IPS-11a (cell line): ENCODE measurements around the gene ATE1.

Experiments
- H3K4me3 ChIP-seq: one replicate; pipeline ENCODE4 v1.5.1; 2013; ENCODE audit warnings: low read depth, low read length, control low read depth

The ATE1 gene

DNA sequence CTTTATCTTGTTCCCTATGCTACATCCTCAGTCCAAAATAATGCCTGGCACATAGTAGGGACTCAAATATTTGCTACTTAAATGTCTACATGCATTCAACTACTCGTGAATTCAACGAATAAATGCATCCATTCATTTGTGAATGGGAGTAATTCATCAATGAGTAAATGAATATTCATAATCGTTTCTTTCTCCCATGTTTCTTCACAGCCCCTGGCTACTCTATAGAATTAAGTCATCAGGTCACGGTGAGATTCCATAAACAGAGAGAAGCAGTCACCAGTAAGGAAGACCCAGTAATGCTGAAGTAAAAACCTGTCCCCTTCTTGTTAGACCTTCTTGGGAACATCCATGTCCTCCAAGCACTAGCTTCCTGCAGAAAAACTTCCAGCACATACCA is 48.4 kb downstream of the ATE1 start:
- no peak overlapping the region for H3K4me3 ChIP-seq

DNA sequence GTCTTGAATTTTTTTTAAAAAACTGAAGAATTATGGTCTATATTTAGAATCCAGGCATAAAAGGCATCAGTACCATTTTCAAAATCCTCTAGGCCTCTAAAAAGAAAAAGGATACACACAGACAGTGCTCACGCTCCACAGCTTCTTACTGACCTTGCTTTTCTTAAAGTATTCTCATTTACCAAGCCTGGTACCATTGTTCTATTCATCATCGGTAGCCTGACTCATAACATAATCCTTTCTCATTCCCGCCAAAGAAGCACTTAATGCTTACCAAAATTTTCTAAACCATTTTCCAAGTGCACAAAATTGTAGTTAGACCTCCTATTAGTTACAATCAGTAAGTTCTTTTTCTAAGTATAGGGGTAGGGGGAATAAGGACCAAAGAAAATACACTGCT is 54.6 kb downstream of the ATE1 start:
- H3K4me3 ChIP-seq, result no peak overlapping the region

DNA sequence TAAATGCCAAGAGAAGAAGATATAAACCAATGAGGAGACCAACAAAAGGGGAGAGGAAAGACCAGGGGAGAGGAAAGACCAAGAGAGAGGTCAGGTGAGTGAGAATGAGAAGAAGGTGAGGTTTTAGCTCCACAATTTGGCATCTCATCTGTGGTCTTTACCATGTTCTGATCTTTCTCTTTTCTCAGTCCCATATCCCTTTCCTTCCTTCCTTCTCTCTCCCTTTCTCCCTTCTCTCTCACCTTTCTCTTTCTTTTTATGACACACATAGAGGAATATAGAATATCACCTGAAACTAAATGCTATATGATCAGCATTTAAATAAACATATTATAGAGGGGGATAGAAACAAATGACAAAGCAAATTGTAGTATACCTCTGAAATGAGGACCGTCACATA is 57.4 kb downstream of the ATE1 start:
- no peak overlapping the region for H3K4me3 ChIP-seq

DNA sequence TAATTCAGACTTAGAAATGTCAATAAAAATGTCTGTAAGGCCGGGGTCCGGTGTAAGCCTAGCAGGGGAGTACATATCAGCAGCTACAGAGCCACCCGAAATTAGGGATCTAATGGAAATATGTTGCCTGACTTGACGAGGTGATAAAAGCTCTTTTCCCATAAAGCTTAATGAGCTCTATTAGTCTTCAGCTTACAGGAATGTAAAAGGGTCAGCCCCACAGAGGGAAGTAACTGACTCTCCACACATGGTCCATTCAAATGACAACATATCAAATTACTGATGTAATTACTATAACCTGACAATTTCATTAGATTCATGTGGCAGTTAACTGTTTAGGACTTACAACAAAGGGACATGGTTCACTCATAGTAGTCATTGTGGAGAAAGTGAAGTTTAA is 62.3 kb downstream of the ATE1 start:
- no peak overlapping the region for H3K4me3 ChIP-seq

GRCh38 chr10:121864653-121865052 is 63.2 kb downstream of the ATE1 start:
- no peak overlapping the region for H3K4me3 ChIP-seq

DNA sequence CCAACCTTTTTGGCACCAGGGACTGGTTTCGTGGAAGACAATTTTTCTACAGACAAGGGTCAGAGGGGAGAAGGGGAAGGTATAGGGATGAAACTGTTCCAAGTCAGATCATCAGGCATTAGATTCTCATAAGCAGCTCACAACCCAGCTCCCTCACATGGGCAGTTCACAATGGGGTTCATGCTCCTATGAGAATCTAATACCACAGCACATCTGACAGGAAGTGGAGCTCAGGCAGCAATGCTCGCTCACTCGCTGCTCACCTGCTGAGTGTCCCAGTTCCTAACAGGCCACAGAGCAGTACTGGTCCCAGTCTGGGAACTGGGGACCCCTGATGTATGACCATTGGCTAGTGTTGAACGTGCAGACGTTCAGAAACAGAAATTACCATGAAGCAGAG is 63.7 kb downstream of the ATE1 start:
- no peak overlapping the region for H3K4me3 ChIP-seq

DNA sequence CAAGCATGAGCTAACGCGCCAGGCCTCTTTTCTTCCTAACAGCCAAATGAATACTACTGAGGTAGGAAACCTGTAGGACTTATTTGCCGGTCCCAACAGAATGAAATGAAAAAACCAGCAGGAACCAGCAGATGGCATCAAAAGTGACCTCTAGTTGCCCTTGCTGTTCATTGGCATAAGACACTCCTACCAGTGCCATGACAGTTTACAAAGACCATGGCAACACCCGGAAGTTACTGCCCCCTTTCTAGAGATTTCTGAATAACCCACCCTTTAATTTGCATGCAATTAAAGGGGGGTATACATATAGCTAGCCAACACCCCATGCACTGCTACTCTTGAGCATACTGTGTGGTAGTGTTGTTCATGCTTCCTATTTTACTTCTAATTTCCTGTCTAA is 65.2 kb downstream of the ATE1 start:
- H3K4me3 ChIP-seq, result no peak overlapping the region

DNA sequence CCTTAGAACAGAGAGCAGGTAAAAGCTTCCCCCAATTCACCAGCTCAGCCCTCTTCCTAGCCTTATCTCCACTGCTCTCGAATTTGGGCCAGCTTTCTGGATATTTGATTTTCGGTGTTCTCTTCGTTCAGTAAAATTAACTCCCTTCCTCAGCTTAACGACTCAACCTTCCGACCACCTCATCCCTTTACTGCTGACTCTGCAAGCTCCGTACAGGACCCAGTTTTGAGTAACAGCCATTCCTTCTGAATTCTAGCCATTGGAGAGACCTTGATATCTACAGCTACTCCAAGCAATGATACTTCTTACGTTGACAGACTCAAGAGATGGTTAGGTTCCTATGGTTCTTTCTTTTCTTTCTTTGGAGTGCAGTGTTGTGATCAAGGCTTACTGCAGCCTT is 65.8 kb downstream of the ATE1 start:
- H3K4me3 ChIP-seq, result no peak overlapping the region

GRCh38 chr10:121860810-121861209 is 67.0 kb downstream of the ATE1 start:
- no peak overlapping the region for H3K4me3 ChIP-seq

GRCh38 chr10:121854809-121855445 is 72.9 kb downstream of the ATE1 start:
- no peak overlapping the region for H3K4me3 ChIP-seq

DNA sequence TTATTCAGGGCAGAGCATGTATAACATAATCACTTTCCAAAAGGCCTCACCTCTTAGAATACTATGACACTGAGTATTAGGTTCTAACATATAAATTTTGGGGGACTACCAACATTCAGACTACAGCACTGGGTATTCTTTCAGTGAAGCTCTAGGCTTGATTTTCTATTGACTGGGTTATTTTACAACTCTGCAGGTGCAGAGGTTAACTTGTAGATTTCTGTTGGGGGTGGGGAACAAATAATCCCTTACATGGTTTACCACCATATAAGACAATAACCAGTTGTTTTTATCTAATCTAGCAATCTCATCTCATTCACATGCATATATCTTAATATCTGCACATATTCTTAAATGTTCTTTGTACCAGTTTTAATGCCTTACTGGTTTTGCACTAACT is 73.9 kb downstream of the ATE1 start:
- no peak overlapping the region for H3K4me3 ChIP-seq

- H3K4me3 ChIP-seq, result no peak overlapping the region
Observed at GRCh38 chr10:121851786-121852185, 76.0 kb downstream of the ATE1 start.

DNA sequence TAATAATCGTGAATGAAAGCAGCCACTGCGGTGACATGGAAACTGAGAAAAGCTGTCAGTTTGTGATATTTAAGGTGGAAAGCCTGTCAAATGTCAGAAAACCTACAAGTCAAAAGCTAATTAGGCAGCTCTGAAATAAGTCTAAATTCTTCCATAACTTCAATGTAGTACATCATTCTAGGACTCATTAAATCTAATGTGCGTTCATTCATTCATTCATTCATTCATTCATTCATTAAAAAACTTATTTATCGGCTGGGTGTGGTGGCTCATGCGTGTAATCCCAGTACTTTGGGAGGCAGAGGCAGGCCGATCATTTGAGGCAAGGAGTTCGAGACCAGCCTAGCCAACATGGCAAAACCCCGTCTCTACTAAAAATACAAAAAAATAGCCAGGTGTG is 79.7 kb downstream of the ATE1 start:
- no peak overlapping the region for H3K4me3 ChIP-seq

DNA sequence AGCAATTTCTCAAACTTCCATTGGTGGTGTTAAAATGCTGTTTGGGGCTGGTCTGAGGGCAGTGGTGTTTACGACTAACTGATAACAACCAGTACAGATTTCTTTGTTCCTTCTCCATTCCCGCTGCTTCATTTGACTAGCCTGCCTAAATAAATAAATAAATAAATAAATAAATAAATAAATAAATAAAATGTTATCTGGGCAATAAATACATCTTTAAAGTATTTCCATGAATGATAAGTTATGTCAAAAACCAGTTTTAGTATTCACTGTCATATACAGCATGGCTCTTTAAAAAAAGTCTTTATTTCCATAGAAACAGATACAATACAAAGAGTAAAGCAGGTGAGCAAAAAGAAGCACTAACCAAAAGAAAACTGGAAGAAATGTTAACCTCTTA is 81.3 kb downstream of the ATE1 start:
- H3K4me3 ChIP-seq, result no peak overlapping the region

- no peak overlapping the region for H3K4me3 ChIP-seq
Observed at GRCh38 chr10:121845044-121845784, 82.6 kb downstream of the ATE1 start.

- H3K4me3 ChIP-seq, result no peak overlapping the region
Observed at GRCh38 chr10:121844537-121844936, 83.3 kb downstream of the ATE1 start.

DNA sequence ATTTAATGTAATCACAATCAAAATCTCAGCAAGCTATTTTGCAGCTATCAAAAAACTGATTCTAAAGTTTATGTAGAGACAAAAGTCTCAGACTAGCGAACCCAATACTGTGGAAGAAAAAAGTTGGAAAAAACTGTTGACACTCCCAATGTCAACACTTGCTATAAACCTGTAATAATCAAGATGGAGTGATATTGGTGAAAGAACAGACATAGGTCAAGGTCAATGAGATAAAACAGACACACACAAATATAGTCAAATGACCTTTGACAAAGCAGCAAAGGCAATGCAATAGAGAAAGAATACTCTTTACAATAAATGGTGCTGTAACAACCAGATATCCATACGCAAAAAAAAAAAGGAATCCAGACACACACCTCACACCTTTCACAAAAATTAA is 84.5 kb downstream of the ATE1 start:
- no peak overlapping the region for H3K4me3 ChIP-seq

GRCh38 chr10:121841862-121842261 is 86.0 kb downstream of the ATE1 start:
- no peak overlapping the region for H3K4me3 ChIP-seq

DNA sequence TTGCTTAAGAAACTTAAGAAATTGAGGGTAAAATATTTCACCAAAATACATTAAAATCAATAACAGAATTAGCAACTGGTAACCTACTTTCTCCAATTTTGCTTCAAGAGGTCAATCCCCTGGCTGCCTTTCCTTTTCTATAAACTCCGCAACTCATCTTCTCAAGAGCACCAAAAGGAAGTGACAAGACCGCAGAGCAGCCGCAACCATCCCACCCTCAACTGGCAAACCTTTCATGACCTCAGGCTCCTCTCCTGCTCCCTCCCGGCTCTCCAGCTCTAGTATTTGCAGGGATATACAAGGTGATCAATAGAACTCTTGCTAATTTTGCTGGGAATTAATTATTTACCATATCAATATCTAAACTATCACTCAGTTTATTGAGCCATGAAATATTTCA is 88.9 kb downstream of the ATE1 start:
- H3K4me3 ChIP-seq, result no peak overlapping the region

- H3K4me3 ChIP-seq, result no peak overlapping the region
Observed at GRCh38 chr10:121838149-121838548, 89.7 kb downstream of the ATE1 start.

DNA sequence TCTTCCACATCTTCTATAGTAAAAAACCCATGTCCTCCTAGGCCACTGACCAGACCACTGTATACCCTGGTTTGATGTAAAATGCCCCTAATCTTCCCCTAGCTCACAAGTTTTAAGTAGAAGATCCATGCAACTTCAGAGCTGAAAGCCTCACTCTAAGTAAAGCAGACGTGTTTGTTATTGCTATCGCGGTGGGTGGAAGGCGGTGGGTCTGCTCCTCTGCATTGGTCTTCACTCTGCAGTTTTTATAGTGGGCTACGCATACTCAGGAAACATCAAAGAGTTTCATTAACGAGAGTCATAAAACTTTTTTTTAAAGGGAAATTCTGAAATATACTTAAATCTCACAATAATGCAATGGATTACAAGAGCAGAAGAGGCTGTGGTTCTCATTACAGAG is 91.7 kb downstream of the ATE1 start:
- no peak overlapping the region for H3K4me3 ChIP-seq

DNA sequence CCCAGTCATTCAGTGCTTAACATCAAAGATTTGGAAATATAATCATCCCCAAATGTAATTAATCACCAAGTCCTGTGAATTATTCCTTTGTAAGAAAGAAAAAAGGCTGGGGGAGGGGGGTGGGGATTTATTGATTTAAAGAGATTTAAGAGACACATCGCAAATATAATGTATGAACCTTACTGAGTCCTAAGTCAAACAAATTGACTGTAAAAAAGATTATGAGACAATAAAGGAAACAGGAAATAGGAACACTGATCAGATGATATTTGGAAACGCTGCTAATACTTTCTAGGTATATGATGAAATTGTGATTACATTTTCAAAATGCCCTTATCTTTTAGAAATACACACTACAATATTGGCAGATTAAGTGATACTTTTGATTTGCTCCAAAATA is 92.5 kb downstream of the ATE1 start:
- no peak overlapping the region for H3K4me3 ChIP-seq

- no peak overlapping the region for H3K4me3 ChIP-seq
Observed at GRCh38 chr10:121834757-121835156, 93.1 kb downstream of the ATE1 start.
